Peyer's patch (tissue), 4 donors: ENCODE measurements around the gene ISOC1.

ENCODE experiments used
- CTCF ChIP-seq, 6 experiments: fragments of 450-650 bp in 4 of 6; fragments of 200-600 bp in 2 of 6; sonication (generic) in 1 of 6; IDR thresholded peaks; one replicate each; pipeline ENCODE4 v1.5.1; 2017 to 2019; ENCODE audit warnings: antibody characterized with exemption in 6 of 6, mild to moderate bottlenecking in 3 of 6, moderate library complexity in 1 of 6
- POLR2A ChIP-seq, 2 donors: fragments of 450-650 bp; IDR thresholded peaks; one replicate each; pipeline ENCODE4 v1.5.1; 2017; ENCODE audit warnings: antibody characterized with exemption in 2 of 2, mild to moderate bottlenecking in 2 of 2, moderate library complexity in 2 of 2

- TF ChIP-seq CTCF (IDR thresholded peaks at IDR 0.05) (no peak), POLR2A (IDR thresholded peaks at IDR 0.05) (no peak)
Observed at GRCh38 chr5:129046151-129046550, 48.4 kb upstream of the ISOC1 start.
